A549 (cell line): ENCODE results near the gene ADH5.

ENCODE experiments used
- CTCF ChIP-seq: fragments of >200 bp; sonication (Bioruptor Twin); formaldehyde crosslinking; IDR thresholded peaks from 3 replicates; pipeline ENCODE4 v1.5.1; 2016
- JUNB ChIP-seq: fragments of >200 bp; sonication (Bioruptor Twin); formaldehyde crosslinking; IDR thresholded peaks from 2 replicates; pipeline ENCODE4 v1.6.1; 2016
- KDM1A ChIP-seq: fragments of 200-600 bp; sonication (generic); IDR thresholded peaks from 2 replicates; pipeline ENCODE4 v1.6.1; 2016; ENCODE audit warnings: low read depth, mild to moderate bottlenecking
- MAZ ChIP-seq: fragments of 150-350 bp; IDR thresholded peaks from 2 replicates; pipeline ENCODE4 v1.6.1; 2014; ENCODE audit warnings: antibody characterized with exemption, low read depth, low read length, borderline replicate concordance
- RNF2 ChIP-seq: fragments of 200-600 bp; sonication (generic); IDR thresholded peaks from 2 replicates; pipeline ENCODE4 v1.6.1; 2016; ENCODE audit warnings: low read depth, mild to moderate bottlenecking, antibody characterized with exemption, moderate library complexity, borderline replicate concordance

GRCh38 chr4:99024481-99025275 is 63.9 kb downstream of the ADH5 start:
- no peak for TF ChIP-seq KDM1A
- peak; percentile 15; the same call in 1 of the 3 replicates for TF ChIP-seq CTCF
- TF ChIP-seq RNF2: no peak
- no peak for TF ChIP-seq JUNB
- TF ChIP-seq MAZ: no peak
